Activated CD4-positive, alpha-beta T cell treated with anti-CD3 and anti-CD28 coated beads, Interleukin-2, amount 10 ng/mL, durations not matched to agents 7 days and 5 days (primary cell): ENCODE results near the gene DOCK11. TPM values are rescaled to one million over a fixed set of nuclear protein-coding genes. Genes with fewer than 3 reads are reported as not detected.
"Not testable (repeated sequence)": the region's sequence is repeated elsewhere in the genome, so short reads cannot be mapped to it uniquely, and the experiment has no call there.

ENCODE experiments used
- CTCF ChIA-PET: fragments of 350-600 bp; sonication (Branson Sonifier 250); formaldehyde crosslinking; loops from one replicate; lab custom pipeline; 2021; ENCODE audit warnings: antibody characterized with exemption; lab: Charles Lee
- POLR2A ChIA-PET: fragments of 350-600 bp; sonication (Branson Sonifier 250); formaldehyde crosslinking; loops from one replicate; lab custom pipeline; 2021; ENCODE audit warnings: antibody characterized with exemption; lab: Charles Lee
- DNase-seq: peaks from one replicate; pipeline ENCODE4 v3.0.0-alpha.2; 2020
- H3K27ac Mint-ChIP-seq: one replicate; pipeline ENCODE4 v1.8.0; 2021; ENCODE audit warnings: mild to moderate bottlenecking, moderate library complexity, mixed read lengths
- H3K27me3 Mint-ChIP-seq: one replicate; pipeline ENCODE4 v1.8.0; 2021; ENCODE audit warnings: mixed read lengths
- H3K36me3 Mint-ChIP-seq: one replicate; pipeline ENCODE4 v1.8.0; 2021; ENCODE audit warnings: low read depth, mixed read lengths
- H3K4me1 Mint-ChIP-seq: one replicate; pipeline ENCODE4 v1.8.0; 2021; ENCODE audit warnings: mixed read lengths
- H3K4me3 Mint-ChIP-seq: one replicate; pipeline ENCODE4 v1.8.0; 2021; ENCODE audit warnings: mild to moderate bottlenecking, moderate library complexity, mixed read lengths
- H3K9me3 Mint-ChIP-seq: one replicate; pipeline ENCODE4 v1.8.0; 2021; ENCODE audit warnings: mixed read lengths
- total RNA-seq, 2 experiments: library from RNA; stranded (reverse); gene quantifications; one replicate each; pipeline ENCODE4 v1.2.3, GENCODE V29; 2021

Gene DOCK11
- total RNA-seq, 2 experiments from 2014 or later: 76.6 to 77.8 TPM

- Mint-ChIP-seq H3K27me3 (peaks cover 38% of the 10 kb centered on the region), H3K9me3 (no peaks in the 10 kb centered on the region), H3K27ac (no peak overlapping the region), H3K4me3 (no peak overlapping the region), H3K4me1 (peaks cover 4% of the 10 kb centered on the region), H3K36me3 (no peaks in the 10 kb centered on the region)
- ChIA-PET POLR2A (no interaction called here), CTCF (interaction anchor here (1.0 to 1.3 kb wide), 3 partner anchors 14 to 26 kb away, joined by 3 to 6 read pairs (median 3); no protein-coding TSS in a partner anchor)
- DNase-seq: no peak
Measured at GRCh38 chrX:118730500-118731247, 235.1 kb downstream of the DOCK11 start.

- H3K9me3 Mint-ChIP-seq, CTCF ChIA-PET, DNase-seq, POLR2A ChIA-PET, H3K36me3 Mint-ChIP-seq, H3K27ac Mint-ChIP-seq, H3K4me3 Mint-ChIP-seq, H3K4me1 Mint-ChIP-seq: not testable (repeated sequence)
- H3K27me3 Mint-ChIP-seq: peaks cover 35% of the 10 kb centered on the region
Measured at GRCh38 chrX:118732551-118732950, 236.9 kb downstream of the DOCK11 start.

GRCh38 chrX:118734909-118735308, 239.3 kb downstream of the DOCK11 start:
- Mint-ChIP-seq H3K27me3 (peaks cover 17% of the 10 kb centered on the region), H3K4me1 (peaks cover 7% of the 10 kb centered on the region), H3K36me3 (peaks cover 3% of the 10 kb centered on the region), H3K4me3 (no peak overlapping the region), H3K9me3 (peaks cover 6% of the 10 kb centered on the region), H3K27ac (no peak overlapping the region)
- ChIA-PET POLR2A (no interaction called here), CTCF (interaction anchor here (0.6 kb wide), 1 partner anchor 9 kb away, joined by 3 read pairs; no protein-coding TSS in a partner anchor)
- DNase-seq: no peak

Other genes starting within 250 kb of the DOCK11 start
- gene WDR44, start 149.7 kb upstream of the DOCK11 start, total RNA-seq: 10 to 100 TPM; 21.7 to 23.3 TPM
- under 1 TPM in 1 of 2 experiments, not detected in 1; 0.04 TPM for gene IL13RA1, start 231.8 kb downstream of the DOCK11 start, total RNA-seq